GM19455 (cell line): ENCODE data around the gene PPP5C.
"Not testable (repeated sequence)": the region's sequence is repeated elsewhere in the genome, so short reads cannot be mapped to it uniquely, and the experiment has no call there.

Experiments used
- ATAC-seq: cut with Tn5 transposase; IDR thresholded peaks from one replicate; pipeline ENCODE4 v1.9.1; 2021; ENCODE audit not compliant: unreplicated experiment

The PPP5C gene

GRCh38 chr19:46406976-46407375 lies 60.1 kb downstream of the PPP5C start:
- no peak for ATAC-seq

GRCh38 chr19:46407856-46408663 lies 61.2 kb downstream of the PPP5C start:
- no peak for ATAC-seq

GRCh38 chr19:46408664-46409039 lies 61.8 kb downstream of the PPP5C start:
- no peak for ATAC-seq

- ATAC-seq: no peak
Observed at GRCh38 chr19:46409191-46409590, 62.3 kb downstream of the PPP5C start.

- ATAC-seq: no peak
Observed at GRCh38 chr19:46410205-46411087, 63.6 kb downstream of the PPP5C start.

GRCh38 chr19:46411088-46411924 lies 64.4 kb downstream of the PPP5C start:
- ATAC-seq: no peak

GRCh38 chr19:46411925-46412649 lies 65.2 kb downstream of the PPP5C start:
- no peak for ATAC-seq

GRCh38 chr19:46412650-46413261 lies 65.9 kb downstream of the PPP5C start:
- no peak for ATAC-seq

GRCh38 chr19:46413262-46414031 lies 66.6 kb downstream of the PPP5C start, which contains the start of gene CCDC8:
Gene CCDC8, minus strand, starts transcription at chr19:46413564. Its CDS starts 754 bp downstream, at chr19:46412810.
- no peak for ATAC-seq

- ATAC-seq: not testable (repeated sequence)
Observed at GRCh38 chr19:46414899-46415298, 68.0 kb downstream of the PPP5C start.

GRCh38 chr19:46415804-46416709 lies 69.2 kb downstream of the PPP5C start:
- ATAC-seq: not testable (repeated sequence)

GRCh38 chr19:46420056-46420455 lies 73.2 kb downstream of the PPP5C start:
- ATAC-seq: no peak

GRCh38 chr19:46422344-46422743 lies 75.5 kb downstream of the PPP5C start:
- ATAC-seq: no peak

GRCh38 chr19:46423188-46423587 lies 76.3 kb downstream of the PPP5C start:
- no peak for ATAC-seq

- no peak for ATAC-seq
Observed at GRCh38 chr19:46426035-46426505, 79.2 kb downstream of the PPP5C start.

GRCh38 chr19:46426506-46427162 lies 79.7 kb downstream of the PPP5C start:
- no peak for ATAC-seq

GRCh38 chr19:46427518-46428045 lies 80.7 kb downstream of the PPP5C start:
- ATAC-seq: no peak
